Ishikawa (cell line): Measurements from ENCODE around the gene DEXI.

Experiments used
- CEBPB ChIP-seq: IDR thresholded peaks from 2 replicates; pipeline ENCODE4 v1.6.1; 2012
- CREB1 ChIP-seq: IDR thresholded peaks from 2 replicates; pipeline ENCODE4 v1.6.1; 2012; ENCODE audit warnings: low read depth
- EP300 ChIP-seq: IDR thresholded peaks from 2 replicates; pipeline ENCODE4 v1.6.1; 2012; ENCODE audit warnings: borderline replicate concordance
- FOXM1 ChIP-seq: IDR thresholded peaks from 2 replicates; pipeline ENCODE4 v1.6.1; 2012; ENCODE audit warnings: low read depth, borderline replicate concordance
- TAF1 ChIP-seq: IDR thresholded peaks from 2 replicates; pipeline ENCODE4 v1.6.1; 2012; ENCODE audit warnings: low read depth, mild to moderate bottlenecking
- TEAD4 ChIP-seq: IDR thresholded peaks from 2 replicates; pipeline ENCODE4 v1.6.1; 2012
- YY1 ChIP-seq: IDR thresholded peaks from 2 replicates; pipeline ENCODE4 v1.6.1; 2012; ENCODE audit warnings: low read depth
- TF ChIP-seq, protein P1 (sequence below): IDR thresholded peaks from 2 replicates; pipeline ENCODE4 v1.6.1; 2012

DNA sequence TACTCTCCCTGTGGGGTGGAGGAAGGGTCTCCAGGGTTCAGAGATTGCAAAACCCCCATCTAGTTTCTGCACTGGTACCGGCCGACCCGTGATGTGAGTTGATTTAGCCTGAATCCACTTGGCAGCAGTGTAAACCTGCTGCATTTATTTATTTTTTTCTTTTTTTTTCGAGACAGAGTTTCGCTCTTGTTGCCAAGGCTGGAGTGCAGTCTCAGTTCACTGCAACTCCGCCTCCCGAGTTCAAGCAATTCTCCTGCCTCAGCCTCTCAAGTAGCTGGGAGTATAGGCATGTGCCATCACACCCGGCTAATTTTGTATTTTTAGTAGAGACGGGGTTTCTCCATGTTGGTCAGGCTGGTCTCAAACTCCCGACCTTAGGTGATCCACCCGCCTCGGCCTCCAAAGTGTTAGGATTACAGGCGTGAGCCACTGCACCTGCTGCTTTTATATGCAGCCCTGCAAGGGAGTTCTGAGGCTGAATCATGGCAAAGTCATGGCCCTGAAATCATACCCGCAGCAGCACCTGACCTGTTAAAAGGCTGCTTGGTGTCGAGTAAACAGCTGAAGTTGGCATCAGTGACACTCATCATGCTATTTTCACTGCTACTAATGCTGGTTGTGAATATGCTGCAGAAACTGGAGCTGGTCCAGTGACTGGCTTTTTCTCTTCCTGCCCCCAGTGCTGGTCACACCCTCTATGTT is 21.4 kb downstream of the DEXI start:
- TF ChIP-seq, protein P1, sequence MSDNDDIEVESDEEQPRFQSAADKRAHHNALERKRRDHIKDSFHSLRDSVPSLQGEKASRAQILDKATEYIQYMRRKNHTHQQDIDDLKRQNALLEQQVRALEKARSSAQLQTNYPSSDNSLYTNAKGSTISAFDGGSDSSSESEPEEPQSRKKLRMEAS = no peak
- no peak for TF ChIP-seq CREB1
- TF ChIP-seq TEAD4 = no peak
- no peak for TF ChIP-seq FOXM1
- no peak for TF ChIP-seq EP300
- TF ChIP-seq CEBPB = no peak
- no peak for TF ChIP-seq YY1
- no peak for TF ChIP-seq TAF1
